NB4 (cell line): ENCODE data around the gene DOK7.

Source experiments
- DNase-seq: peaks from one replicate; pipeline ENCODE4 v3.0.0; 2010; ENCODE audit warnings: low read depth
- H3K4me3 ChIP-seq: one replicate; pipeline ENCODE4 v1.5.1; 2011; ENCODE audit warnings: mild to moderate bottlenecking, low read depth, low read length, moderate library complexity
- MAX ChIP-seq: IDR thresholded peaks from 2 replicates; pipeline ENCODE4 v1.6.1; 2011; ENCODE audit warnings: low read depth, low read length
- MYC ChIP-seq: IDR thresholded peaks from 2 replicates; pipeline ENCODE4 v1.6.1; 2011; ENCODE audit warnings: low read depth, low read length
- POLR2A ChIP-seq: IDR thresholded peaks from 2 replicates; pipeline ENCODE4 v1.6.1; 2011; ENCODE audit warnings: mild to moderate bottlenecking; ENCODE audit not compliant: insufficient read length; ENCODE audit errors: extremely low read depth
- TF ChIP-seq, protein P1 (sequence below): IDR thresholded peaks from one replicate; pipeline ENCODE4 v1.5.1; 2012; ENCODE audit warnings: low read depth, low read length

DOK7 gene

DNA sequence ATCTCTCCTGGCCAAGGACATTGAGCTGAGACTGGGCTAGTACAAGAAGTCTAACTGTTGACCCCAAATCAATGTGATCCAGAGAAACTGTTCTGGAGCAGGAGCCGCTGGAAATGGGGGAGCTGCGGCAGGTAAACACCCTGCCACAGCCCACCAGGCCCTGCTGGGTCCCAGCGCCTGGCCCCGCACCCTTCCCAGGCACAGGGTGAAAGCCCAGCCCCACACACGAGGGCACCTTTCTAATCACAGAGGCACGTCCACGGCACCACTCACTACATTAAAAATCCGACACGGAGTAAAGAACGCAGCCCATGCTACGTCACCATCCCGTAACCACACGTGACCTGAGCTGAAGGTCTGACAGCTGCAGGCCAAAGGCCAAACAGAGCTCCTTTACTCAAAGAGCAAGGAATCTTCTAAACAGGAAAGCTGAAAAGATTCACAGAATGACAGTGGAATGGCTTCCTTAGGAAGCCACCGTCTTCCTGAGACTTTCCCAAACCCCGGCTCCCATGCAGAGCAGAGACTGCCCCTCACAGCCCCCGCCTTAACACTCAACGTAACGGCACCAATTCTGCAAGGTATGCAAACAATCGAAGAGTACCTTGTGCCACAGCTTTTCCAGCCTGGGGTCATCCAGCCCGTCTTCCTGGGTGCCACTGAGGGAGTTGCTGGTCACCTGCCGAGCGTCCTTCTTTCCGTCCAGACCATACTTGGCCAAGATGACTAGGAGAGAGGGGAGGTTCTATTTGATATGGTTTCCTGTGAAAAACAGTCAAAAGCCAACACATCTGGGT is 56.6 kb downstream of the DOK7 start:
- TF ChIP-seq POLR2A (no peak), MYC (no peak), MAX (no peak)
- TF ChIP-seq, protein P1, sequence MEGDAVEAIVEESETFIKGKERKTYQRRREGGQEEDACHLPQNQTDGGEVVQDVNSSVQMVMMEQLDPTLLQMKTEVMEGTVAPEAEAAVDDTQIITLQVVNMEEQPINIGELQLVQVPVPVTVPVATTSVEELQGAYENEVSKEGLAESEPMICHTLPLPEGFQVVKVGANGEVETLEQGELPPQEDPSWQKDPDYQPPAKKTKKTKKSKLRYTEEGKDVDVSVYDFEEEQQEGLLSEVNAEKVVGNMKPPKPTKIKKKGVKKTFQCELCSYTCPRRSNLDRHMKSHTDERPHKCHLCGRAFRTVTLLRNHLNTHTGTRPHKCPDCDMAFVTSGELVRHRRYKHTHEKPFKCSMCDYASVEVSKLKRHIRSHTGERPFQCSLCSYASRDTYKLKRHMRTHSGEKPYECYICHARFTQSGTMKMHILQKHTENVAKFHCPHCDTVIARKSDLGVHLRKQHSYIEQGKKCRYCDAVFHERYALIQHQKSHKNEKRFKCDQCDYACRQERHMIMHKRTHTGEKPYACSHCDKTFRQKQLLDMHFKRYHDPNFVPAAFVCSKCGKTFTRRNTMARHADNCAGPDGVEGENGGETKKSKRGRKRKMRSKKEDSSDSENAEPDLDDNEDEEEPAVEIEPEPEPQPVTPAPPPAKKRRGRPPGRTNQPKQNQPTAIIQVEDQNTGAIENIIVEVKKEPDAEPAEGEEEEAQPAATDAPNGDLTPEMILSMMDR, result no peak
- H3K4me3 ChIP-seq, result no peak overlapping the region
- DNase-seq, result no peak

DNA sequence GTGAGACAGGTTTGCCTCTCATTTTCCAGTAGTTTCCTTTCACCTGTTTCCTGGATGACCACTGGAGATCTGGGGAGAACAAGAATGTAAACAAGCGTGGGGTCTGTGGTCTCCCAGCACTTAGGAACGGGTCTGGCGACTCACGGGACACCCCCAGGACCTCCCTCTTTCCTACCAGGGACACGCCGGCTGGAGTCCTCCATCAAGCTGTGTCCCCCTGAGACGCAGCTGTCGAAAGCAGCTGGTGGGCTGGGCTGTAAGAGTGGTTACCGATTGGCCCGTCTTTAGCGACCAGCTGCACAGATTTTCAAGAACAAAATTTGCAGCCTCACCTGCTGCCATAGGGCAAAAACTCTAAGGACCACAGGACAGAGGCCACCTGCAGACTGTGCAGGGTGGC is 57.2 kb downstream of the DOK7 start:
- TF ChIP-seq MYC (no peak), MAX (no peak), POLR2A (no peak)
- TF ChIP-seq, protein P1, result no peak
- no peak for DNase-seq
- no peak overlapping the region for H3K4me3 ChIP-seq

GRCh38 chr4:3520796-3521600 is 57.9 kb downstream of the DOK7 start:
- no peak overlapping the region for H3K4me3 ChIP-seq
- TF ChIP-seq MAX (no peak), POLR2A (no peak), MYC (no peak)
- TF ChIP-seq, protein P1, result no peak
- DNase-seq, result no peak

DNA sequence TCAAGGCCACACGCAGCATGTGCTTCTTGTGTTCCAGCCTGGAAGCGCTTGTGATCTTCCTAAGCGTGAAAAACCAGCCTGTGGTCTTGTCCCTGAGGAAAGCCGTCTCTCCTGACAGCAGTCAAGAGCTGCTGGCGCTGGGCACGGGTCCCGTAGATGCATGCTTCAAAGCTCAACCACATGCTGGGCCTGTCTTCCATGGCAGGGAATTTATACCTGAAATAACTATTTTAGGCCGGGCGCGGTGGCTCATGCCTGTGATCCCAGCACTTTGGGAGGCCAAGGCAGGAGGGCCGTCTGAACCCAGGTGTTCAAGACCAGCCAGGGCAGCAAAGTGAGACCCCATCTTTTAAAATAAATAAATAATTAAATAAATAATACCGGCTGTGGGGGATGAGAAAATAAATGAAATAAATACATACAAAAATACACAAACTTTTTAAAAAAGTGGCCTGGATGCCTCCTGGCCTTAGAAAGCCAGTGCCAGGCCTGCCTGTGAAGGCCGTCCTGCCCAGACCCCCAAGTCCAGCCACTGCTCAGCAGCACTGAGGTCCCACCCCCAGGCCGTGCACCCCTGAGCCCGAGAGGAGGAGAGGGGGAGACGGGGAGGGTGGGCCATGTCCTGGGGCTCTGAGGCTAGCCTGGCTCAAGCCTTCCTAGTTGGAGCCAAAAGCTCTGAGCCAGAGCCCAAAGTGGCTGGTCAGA is 58.7 kb downstream of the DOK7 start:
- no peak for DNase-seq
- TF ChIP-seq MAX (no peak), POLR2A (no peak), MYC (no peak)
- TF ChIP-seq, protein P1, result no peak
- H3K4me3 ChIP-seq, result no peak overlapping the region

GRCh38 chr4:3522326-3522640 is 59.2 kb downstream of the DOK7 start:
- no peak for DNase-seq
- TF ChIP-seq MYC (no peak), POLR2A (no peak), MAX (no peak)
- TF ChIP-seq, protein P1, result no peak
- H3K4me3 ChIP-seq, result no peak overlapping the region
